Measurements from ENCODE around the gene PPM1F.

DNA sequence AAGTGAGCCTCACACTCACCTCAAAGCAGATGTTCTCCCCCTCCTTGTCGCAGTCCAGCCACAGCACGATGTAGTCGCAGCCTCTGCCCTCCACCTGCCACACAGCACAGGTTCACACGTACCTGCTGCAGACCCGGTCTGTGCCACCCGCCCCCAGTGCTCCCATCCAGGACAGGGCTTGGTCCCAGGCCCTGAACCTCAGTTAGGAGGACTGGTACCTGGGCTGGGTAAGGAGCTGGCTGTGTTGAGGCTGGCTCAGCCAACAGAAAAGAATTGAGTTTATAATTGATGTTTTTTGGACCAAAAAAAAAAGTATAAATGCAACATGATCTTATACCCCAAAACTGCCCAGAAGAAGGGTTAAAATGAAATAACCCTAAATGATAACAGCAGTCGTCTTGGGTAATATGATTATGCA is 19.2 kb upstream of the PPM1F start:
- TF ChIP-seq, protein P1, sequence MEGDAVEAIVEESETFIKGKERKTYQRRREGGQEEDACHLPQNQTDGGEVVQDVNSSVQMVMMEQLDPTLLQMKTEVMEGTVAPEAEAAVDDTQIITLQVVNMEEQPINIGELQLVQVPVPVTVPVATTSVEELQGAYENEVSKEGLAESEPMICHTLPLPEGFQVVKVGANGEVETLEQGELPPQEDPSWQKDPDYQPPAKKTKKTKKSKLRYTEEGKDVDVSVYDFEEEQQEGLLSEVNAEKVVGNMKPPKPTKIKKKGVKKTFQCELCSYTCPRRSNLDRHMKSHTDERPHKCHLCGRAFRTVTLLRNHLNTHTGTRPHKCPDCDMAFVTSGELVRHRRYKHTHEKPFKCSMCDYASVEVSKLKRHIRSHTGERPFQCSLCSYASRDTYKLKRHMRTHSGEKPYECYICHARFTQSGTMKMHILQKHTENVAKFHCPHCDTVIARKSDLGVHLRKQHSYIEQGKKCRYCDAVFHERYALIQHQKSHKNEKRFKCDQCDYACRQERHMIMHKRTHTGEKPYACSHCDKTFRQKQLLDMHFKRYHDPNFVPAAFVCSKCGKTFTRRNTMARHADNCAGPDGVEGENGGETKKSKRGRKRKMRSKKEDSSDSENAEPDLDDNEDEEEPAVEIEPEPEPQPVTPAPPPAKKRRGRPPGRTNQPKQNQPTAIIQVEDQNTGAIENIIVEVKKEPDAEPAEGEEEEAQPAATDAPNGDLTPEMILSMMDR (IDR thresholded peaks at IDR 0.05), result no peak
- no peak for TF ChIP-seq POLR2A (IDR thresholded peaks at IDR 0.05)
